Measurements from ENCODE around the gene EXD3. TPM values are rescaled to one million over a fixed set of nuclear protein-coding genes. Genes with fewer than 3 reads are reported as not detected.

The EXD3 gene
- total RNA-seq, 2 donors from 2014 or later = 5.9 to 6.0 TPM

- Histone ChIP-seq H3K36me3 (peaks cover 43% of the 10 kb centered on the region), H3K27ac (no peak overlapping the region), H3K9me3 (no peaks in the 10 kb centered on the region), H3K4me3 (no peak overlapping the region), H3K4me1 (peaks cover 0 to 36% of the 10 kb centered on the region in 2 donors), H3K27me3 (no peaks in the 10 kb centered on the region)
- TF ChIP-seq CTCF (IDR thresholded peaks at IDR 0.05) = no peak
- DNase-seq (ENCODE audit: low spot score) = no peak
Observed at GRCh38 chr9:137266585-137267453, 156.1 kb downstream of the EXD3 start.

- Histone ChIP-seq H3K9me3 (no peaks in the 10 kb centered on the region), H3K4me1 (peaks cover 0 to 29% of the 10 kb centered on the region in 2 donors), H3K27me3 (no peaks in the 10 kb centered on the region), H3K4me3 (no peak overlapping the region), H3K27ac (no peak overlapping the region), H3K36me3 (peaks cover 39% of the 10 kb centered on the region)
- TF ChIP-seq CTCF (IDR thresholded peaks at IDR 0.05) = no peak
- no peak for DNase-seq (ENCODE audit: low spot score)
Observed at GRCh38 chr9:137266162-137266527, 156.8 kb downstream of the EXD3 start.

- Histone ChIP-seq H3K27me3 (no peaks in the 10 kb centered on the region), H3K4me3 (no peak overlapping the region), H3K27ac (no peak overlapping the region), H3K36me3 (peaks cover 37% of the 10 kb centered on the region), H3K9me3 (no peaks in the 10 kb centered on the region), H3K4me1 (peaks cover 0 to 24% of the 10 kb centered on the region in 2 donors)
- DNase-seq (ENCODE audit: low spot score) = no peak
- TF ChIP-seq CTCF (IDR thresholded peaks at IDR 0.05) = no peak
Observed at GRCh38 chr9:137265496-137266161, 157.3 kb downstream of the EXD3 start.

GRCh38 chr9:137264067-137264466 is 158.9 kb downstream of the EXD3 start:
- Histone ChIP-seq H3K9me3 (no peaks in the 10 kb centered on the region), H3K4me1 (peaks cover 0 to 13% of the 10 kb centered on the region in 2 donors), H3K27me3 (no peaks in the 10 kb centered on the region), H3K36me3 (peaks cover 37% of the 10 kb centered on the region), H3K4me3 (no peak overlapping the region), H3K27ac (no peak overlapping the region)
- DNase-seq (ENCODE audit: low spot score) = no peak
- TF ChIP-seq CTCF (IDR thresholded peaks at IDR 0.05) = no peak

- H3K36me3 ChIP-seq = peaks cover 37% of the 10 kb centered on the region
- no peaks in the 10 kb centered on the region for H3K9me3 ChIP-seq
- H3K4me1 ChIP-seq = peaks cover 0 to 7% of the 10 kb centered on the region in 2 donors
- no peak for TF ChIP-seq CTCF (IDR thresholded peaks at IDR 0.05)
- H3K27ac ChIP-seq = no peak overlapping the region
- no peak overlapping the region for H3K4me3 ChIP-seq
- no peak for DNase-seq (ENCODE audit: low spot score)
- H3K27me3 ChIP-seq = no peaks in the 10 kb centered on the region
Observed at GRCh38 chr9:137263506-137263905, 159.5 kb downstream of the EXD3 start.

Measured in right atrium auricular region (tissue), 2 donors.